Measurements from ENCODE around the gene SLIT1.

SLIT1 gene

DNA sequence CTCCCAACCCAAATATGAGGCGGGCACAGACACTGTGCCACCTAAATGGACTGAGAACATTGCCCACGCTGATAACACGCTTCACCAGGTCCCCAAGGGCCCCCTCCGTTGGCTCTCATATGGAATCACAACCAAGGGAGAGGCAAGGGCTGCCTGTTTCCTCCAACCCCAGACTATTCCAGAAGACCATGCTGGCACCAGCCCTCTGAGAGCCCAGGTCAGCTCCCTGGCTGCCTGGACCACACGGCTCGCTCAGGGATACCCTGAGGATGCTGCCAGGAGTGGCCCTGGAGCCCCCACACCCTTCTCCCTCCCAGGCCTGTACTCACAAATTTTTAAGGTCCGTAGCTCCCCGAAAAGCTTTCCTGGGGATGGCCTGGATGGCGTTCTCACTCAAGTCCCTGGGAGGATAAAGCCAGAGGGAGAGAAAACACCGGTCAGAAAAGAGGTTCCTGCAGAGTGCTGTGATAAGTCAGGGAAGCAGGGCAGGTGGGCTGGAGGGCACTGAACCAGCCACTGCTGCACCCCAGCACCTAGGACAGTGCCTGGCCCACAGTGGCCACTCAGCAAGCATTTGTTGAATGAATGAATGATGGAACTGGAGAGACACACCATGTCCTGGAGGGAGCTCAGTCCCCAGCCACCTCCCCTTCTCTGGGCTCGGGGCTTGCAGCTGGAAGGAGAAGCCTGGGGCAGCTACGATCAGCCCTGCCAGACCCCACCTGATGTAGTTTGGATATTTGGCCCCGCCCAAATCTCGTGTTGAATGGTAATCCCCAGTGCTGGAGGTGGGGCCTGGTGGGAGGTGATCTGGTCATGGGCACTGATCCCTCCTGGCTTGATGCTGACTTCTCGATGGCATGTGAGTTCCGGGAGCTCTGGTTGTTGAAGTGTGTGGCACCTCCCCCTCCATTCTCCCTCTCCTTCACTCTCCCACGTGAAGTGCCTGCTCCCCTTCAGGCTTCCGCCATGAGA lies 119.8 kb downstream of the SLIT1 start:
- no peak for DNase-seq (ENCODE audit: low spot score)
- FAIRE-seq = no peak

DNA sequence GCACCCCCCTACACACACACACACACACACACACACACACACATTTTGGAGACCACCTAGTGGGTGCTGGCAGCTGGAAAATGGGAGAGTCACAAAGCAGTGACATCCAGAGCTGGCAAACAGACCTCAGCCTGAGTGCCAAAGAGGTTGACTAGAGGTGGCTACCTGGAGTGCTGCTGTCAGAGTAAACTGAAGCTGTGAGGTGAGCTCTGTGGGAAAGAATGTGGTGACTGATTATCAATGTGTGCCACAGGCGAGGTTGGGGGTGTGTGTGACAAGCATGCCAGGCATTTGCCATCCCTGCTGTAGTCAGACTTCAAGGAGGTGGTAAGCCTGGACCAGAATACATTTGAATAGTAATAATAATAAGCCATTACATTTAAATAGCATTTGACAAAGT lies 120.6 kb downstream of the SLIT1 start:
- FAIRE-seq (no peak), DNase-seq (ENCODE audit: low spot score) (no peak)

DNA sequence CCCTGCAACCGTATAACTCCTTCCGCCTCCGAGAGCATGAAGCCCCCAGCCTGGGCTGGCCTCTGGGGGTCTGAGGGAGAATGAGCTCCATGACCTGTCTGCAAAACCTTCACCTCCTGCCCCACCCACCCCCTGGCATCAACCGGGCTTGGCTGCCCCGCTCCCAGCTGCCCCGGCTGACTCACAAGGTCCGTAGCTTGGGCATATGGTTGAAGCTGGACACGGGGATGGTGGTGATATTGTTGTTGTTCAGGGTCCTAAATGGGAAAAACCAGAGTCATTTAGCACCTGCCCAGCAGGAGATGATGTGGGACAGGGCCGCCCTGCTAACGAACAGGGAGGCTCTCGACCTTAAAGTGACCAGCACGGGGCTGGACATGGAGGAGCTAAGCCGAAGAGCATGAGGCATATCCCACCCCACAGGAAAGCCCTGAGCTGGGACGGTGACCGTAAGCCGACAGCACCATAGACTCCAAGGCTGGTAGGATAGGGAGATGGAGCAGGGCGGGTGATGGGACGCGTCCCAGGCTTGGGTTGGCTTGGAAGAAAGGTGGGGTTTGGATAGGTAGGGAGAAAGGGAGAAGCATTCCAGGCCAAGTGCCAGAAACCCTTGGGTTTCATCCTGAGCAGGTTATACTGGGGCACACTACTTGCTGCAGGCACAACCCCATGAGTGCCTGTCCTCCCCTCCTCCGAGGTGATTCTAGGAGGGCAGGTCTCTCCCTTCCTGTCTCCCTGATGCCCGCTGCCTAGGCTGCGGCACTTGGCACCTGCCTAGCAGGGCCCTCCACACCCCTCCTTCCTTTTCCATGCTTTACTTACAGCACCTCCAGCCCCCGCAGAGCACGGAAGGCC lies 121.5 kb downstream of the SLIT1 start:
- no peak for FAIRE-seq
- DNase-seq (ENCODE audit: low spot score) = no peak

DNA sequence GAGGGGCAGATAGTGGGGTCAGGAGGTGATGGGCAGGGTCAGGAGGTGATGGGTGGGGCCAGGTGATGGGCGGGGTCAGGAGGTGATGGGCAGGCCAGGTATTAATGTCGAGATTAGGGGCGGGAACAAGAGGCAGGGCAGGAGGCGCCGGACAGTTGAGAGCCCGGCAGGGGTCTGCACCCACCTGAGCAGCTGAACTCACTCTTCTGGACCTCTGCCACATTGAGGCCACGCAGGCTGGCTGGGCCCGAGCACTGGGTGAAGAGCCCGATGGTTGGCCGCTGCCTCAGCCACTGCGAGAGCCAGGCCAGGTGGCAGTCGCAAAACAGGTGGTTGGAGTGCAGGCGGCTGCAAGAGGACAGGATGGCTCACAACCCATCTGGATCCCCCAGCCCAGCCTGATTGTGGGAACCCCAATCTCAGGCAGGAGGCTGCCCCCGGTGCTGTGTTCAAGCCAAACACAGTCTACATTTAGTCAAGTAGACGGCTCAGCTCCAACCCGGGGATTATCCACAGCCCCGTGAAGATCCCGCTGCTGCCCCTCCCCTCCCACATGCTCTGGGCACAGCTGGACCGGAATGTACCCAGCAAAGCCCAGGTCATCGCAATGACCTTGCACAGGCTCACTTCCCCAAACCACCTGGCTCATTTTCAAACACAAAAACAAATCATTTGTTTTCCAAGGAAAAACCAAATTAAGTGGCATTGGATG lies 122.3 kb downstream of the SLIT1 start:
- DNase-seq (ENCODE audit: low spot score) (no peak), FAIRE-seq (no peak)

DNA sequence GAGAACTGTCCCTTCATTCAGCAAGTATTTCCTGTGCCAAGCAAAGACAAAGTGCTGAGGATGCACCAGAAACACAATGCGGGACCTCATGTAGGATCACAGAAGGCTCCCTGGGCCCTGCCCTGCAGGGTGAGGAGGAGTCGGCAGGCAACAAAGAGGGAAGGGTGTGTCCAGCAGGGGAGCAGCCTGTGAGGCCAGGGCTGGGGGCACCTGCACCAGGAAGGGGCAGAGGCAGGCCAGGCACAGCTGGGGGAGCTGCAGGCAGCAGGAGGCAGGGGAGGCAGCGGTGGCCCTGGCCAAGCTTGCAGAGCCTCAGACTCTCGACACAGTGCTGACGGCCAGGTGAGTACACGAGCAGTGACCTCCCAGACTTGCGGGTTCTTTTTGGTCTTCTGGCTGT lies 123.3 kb downstream of the SLIT1 start:
- DNase-seq (ENCODE audit: low spot score) (no peak), FAIRE-seq (no peak)

DNA sequence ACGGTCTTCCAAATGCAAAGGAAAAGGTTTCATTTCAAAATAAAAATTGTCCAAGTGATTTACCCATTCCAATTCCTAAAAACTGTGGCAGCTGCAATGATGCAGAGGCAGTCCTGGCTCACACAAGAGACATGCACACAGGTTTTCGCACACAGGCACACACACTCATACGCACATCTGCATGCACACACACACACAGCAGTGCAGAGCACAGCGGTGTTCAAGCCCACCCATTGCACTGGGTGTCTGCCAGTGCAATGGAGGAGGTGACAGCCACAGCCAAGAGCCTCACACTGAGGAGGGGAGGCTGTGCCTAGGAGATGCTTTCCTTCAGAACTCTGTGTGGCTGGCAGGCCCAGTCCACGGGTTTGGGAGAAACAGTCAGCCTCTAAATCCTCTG lies 123.7 kb downstream of the SLIT1 start:
- FAIRE-seq (no peak), DNase-seq (ENCODE audit: low spot score) (no peak)

DNA sequence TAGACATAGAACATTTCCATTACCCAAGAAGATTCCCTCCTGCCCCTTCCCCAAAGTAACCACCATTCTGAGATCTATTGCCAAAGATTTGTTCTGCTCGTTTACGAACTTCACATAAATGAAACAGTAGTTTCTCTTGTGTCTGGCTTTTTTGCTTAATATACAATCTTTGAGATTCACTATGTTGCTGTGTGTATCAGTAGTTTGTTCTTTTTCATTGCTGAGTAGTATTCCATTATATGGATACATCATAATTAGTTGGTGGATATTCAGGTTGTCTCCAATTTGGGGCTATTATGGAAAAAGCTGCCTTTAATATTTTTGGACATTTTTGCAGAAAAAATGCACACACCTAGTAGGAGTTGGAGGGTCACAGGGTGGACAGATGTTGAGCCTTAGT lies 124.3 kb downstream of the SLIT1 start:
- FAIRE-seq = no peak
- DNase-seq (ENCODE audit: low spot score) = no peak

DNA sequence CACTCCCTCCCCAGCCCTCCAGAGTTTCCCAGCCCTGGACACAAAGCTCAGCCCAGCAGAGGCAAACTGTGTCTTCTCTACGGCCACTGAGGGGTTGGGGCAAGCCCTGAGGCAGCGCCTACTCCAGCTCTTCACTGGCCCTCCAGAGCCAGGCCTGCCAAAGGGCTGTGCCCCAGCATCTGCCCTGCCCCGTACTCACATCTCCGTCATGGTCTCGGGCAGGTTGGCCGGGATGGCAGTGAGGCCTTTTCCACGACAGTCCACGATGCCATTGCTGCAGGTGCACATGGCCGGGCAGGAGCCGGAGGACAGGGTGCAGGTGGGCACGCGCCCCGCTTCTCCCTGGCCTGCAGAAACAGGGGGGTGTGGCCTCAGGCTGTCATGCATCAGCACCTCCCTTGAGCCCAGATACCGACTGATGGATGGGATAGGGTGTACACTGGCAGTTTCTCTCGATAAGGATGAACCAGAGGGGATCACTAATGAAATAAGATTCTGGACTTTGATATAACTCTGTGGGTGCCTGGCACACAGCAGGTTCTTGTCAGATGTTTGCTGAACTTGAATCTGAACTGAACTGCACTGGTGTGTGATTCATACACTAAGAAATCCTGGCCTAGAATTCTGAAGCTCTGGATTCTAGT lies 125.2 kb downstream of the SLIT1 start:
- FAIRE-seq (no peak), DNase-seq (ENCODE audit: low spot score) (no peak)

DNA sequence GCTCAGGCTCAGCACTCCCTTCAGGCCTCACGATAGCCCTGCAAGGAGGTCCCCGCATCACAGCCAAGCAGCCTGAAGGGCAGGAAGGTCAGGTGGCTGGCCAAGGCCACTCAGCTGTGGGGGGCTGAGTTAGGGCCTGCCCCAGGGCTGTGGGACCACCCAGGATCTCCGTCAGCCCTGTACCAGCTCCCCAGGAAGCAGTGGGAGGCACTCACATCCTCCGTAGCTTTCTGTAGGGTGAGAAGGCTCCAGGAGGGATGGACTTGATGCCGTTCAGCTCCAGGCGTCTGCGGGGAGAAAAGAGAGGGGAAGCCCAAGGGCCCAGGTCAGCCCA lies 125.9 kb downstream of the SLIT1 start:
- DNase-seq (ENCODE audit: low spot score) = no peak
- no peak for FAIRE-seq

DNA sequence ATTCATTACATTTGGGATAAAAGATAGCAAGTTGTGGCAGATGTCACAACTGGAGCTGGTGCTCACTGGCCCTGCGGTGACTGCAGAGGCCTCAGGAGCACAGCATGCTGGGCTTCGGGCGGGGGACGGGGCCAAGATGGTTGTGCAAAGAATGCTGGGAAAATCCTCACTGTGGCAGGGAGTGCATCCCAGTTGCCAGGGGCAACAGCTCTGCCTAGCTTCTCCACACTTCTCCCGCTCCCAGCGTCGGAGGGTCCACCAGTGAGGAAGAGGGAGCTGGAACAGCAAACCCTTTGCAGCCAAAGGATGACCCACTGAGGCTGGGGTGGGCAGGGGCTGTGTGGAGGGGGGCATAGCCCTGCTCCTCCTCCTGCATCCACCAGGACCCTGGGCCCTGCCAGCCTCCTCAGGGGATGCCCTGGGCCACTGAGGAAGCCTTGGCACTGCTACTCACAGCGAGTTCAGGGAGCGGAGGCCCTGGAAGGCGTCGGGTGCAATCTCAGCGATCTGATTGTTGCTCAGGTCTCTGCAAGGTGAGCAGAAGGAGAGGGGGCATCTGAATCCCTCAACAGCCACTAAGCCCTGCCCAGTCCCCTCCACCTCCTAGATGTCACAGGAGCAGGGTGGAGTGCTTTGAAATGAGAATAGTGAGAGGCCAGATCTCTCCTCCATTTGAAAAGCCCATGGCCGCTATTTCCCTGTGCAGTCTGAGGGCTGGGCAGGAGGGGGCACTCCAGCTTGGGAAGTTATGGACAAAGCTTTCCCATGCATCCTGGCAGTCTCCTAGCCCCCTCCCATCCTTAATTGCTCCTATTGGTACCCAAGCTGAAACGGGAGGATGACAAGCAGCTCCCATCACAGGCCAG lies 126.5 kb downstream of the SLIT1 start:
- FAIRE-seq = no peak
- DNase-seq (ENCODE audit: low spot score) = no peak

DNA sequence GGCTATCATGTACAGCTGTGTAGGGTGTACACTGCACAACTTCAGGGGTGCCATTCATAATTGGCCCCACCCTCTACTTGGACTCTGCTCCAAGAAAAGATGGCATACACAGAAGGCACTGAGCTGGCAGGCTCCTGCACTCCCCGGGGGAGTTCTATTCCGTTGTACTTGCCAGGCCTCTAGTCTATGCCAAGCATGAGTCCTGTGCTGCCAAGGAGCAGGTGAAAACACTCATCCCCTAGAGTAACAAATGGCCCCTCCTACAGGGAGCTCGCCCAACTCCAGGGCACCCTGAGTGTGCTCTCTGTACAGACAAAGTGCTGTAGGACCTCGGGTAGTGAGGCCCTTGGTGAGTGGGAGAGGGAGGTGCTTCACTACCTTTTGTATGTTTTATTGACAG lies 127.2 kb downstream of the SLIT1 start:
- FAIRE-seq = no peak
- DNase-seq (ENCODE audit: low spot score) = no peak

DNA sequence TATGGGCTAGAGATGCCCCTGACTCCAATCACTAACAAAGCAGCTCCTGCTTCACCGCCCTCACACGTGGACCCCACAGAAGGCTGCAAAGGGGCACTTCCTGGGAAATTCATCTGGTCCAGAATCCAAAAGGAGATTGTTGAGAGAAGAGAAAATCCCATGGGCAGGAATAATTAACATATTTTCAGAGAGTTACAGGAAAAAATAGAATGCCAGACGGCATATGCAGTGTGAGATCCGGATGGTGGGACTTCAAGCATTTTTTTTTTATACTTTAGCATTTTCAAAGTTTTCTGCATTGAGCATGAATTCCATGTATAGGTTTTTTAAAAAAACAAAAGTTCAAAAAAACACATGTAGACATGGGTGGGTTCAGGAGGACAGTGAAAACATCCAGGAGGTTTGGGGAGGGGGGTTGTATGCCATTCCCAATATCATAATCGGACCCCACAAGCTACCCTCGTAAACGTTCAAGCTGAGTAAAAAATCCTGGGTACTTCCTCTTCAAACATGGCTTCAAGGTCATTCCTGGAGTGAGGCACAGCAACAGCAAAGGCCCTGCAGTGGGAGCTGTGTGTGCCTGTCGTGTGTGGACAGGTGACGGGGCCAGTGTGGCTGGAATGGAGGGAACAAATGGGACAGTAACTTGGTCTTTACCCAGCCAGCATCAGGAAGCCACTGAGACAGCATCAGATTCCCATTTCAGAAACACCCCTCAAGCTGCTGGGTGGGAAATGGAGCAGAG lies 128.1 kb downstream of the SLIT1 start:
- no peak for DNase-seq (ENCODE audit: low spot score)
- FAIRE-seq = no peak

DNA sequence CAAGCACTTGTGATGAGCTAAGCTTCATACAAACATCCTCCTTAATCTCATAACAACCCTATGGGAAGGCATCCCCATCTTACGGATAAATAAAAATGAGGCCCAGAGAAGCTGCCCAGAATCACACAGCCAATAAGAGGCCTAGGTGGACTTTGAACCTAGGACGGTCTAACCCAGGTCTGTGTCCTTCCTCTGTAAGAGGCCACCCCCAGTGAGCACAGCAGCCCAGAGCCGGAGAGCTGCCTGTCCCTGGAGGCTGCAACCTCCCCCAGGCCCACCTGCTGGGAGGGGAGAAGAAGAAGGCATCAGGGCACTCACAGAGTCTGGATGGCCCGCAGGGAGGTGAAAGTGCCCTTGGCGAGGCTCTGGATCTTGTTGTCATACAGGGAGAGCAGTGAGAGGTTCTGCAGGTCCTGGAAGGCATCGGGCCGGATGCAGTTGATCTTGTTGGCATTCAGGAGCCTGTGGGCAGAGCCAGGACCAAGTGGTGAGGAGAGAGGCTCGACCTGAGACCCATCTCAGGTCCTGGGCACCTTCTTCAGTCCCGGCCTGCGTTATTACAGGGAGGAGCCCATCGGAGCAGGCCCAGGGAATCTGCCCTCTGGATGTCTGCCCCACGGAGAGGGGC lies 129.6 kb downstream of the SLIT1 start:
- FAIRE-seq (no peak), DNase-seq (ENCODE audit: low spot score) (no peak)

DNA sequence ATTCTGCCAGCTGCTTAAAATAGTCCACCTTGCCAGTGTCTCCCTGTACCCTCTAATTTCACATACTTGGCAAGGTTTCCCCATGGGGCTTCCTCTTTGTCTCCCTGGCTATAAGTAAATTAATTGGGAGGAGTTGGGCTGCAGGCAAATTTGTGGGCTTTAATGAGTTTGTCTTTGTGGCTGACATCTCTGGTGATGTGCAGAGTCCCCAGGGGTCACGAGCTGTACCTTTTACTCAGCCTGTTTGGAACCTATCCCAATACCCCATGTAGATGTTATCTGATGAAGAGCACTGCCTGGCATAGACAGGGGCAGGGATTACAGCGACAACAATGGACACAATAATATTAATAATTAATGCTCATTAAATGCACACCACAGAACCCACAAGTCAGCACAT lies 132.5 kb downstream of the SLIT1 start:
- FAIRE-seq = no peak
- no peak for DNase-seq (ENCODE audit: low spot score)

DNA sequence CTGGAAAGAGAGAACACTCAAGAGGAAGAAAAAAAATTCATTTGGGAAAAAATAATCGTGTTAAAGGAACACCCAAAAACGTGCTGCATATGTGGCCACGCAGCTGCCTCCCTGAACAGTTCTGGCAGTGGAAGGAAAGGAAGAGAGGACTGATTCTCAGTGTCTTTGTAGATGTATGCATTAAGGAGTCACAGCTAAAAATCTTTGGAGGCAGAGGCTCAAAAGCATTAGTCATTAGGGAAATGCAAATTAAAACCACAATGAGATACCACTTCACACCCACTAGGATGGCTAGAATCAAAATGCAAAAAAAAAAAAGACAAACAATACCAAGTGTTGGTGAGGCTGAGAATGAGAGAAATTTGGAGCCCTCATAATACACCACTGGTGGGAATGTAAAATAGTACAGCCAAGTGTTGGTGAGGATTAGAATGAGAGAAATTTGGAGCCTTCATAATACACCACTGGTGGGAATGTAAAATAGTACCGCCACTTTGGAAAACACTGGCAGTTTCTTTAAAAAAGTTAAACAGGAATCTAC lies 134.7 kb downstream of the SLIT1 start:
- DNase-seq (ENCODE audit: low spot score) = no peak
- no peak for FAIRE-seq

DNA sequence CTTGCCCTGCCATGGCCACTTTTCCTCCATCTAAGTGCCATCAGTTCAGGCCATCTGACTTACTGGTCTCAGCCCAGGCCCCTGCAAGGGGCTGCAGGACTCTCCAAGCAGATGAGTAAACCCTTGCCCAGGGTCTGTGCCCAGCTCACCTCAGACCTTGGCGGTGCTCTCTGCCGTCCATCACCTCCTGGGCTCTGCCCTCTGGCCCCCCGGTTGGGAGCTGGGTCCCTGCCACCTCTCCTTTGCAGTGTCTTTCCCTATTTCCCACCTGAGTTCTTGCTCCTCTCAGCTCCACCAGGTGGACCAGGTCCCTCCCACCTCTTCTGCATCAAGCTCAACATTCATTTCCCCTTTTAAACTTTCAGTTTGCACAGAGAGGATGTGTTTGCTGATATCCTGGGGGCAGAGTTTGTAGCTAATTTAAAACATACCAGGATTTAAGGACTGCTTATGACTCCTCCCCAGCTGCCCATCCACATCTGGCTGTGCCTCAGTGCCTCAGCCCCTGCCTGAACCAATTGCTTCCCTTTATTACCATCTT lies 135.5 kb downstream of the SLIT1 start:
- DNase-seq (ENCODE audit: low spot score) = no peak
- no peak for FAIRE-seq

DNA sequence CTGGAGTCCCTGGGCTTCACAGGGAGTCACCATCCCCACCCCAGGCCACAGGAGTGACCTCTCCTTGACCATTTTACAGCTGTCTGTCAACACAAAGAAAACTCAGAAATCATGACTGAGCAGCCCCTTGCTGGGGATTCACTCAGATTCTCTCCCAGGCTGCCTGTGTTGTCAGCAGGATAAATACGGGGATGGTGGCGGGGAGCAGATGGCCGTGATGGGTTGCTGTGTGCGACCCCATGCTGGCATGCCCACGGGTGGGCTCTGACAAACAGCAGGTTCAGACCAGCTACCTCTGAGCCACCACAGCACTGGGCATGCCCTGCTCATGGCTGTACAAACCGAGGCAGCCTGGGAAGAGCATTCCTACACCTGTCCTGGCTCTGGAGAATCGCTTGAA lies 136.1 kb downstream of the SLIT1 start:
- no peak for FAIRE-seq
- no peak for DNase-seq (ENCODE audit: low spot score)

DNA sequence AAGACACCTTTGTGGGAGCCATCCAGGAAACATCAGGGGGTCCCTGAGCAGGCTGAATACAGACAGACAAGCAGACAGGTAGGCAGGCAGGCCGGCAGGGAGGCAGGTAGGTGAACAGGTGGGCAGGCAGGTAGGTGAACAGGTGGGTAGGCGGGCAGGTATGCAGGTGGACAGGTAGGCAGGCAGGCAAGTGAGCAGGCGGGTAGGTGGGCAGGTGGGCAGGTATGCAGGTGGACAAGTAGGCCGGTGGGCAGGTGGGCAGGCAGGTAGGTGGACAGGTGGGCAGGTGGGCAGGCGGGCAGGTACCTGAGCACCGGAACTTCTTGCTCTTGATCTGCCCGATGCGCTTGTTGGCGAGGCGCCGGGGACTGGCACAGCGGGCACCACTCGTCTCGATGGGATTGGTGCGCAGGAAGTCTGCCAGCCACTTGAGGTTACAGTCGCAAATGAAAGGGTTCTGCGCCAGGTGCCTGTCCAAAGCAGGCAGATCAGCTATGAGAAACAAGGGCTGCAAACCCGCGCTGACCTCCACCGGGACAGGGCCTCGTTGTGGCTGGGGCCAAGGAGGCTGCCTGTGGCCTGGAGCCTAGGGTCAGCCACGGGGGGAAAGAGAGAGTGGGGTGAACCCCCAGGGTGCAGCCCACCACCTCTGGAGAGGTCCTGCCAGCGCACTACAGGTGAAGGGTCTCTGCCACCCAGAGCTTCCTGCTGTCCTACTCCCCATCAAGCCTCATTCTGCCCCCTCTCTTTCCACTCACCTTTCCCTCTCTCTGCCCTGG lies 136.9 kb downstream of the SLIT1 start:
- FAIRE-seq (no peak), DNase-seq (ENCODE audit: low spot score) (no peak)

Measured in RCC 7860 (cell line).